GM19372 (cell line): ENCODE data around the gene SLC9A3.
"Not testable (repeated sequence)": the region's sequence is repeated elsewhere in the genome, so short reads cannot be mapped to it uniquely, and the experiment has no call there.

ENCODE experiments used
- ATAC-seq: cut with Tn5 transposase; IDR thresholded peaks from one replicate; pipeline ENCODE4 v1.9.1; 2021; ENCODE audit warnings: mild to moderate bottlenecking, low read depth, moderate library complexity; ENCODE audit not compliant: unreplicated experiment

Gene SLC9A3

GRCh38 chr5:524234-524972, at the start of gene SLC9A3:
Gene SLC9A3, minus strand, starts transcription at chr5:524449.
- ATAC-seq: no peak

GRCh38 chr5:573976-574375, 49.7 kb upstream of the SLC9A3 start:
- ATAC-seq: no peak

GRCh38 chr5:573206-573605, 49.0 kb upstream of the SLC9A3 start:
- no peak for ATAC-seq

- ATAC-seq: no peak
Observed at GRCh38 chr5:572398-573019, 48.3 kb upstream of the SLC9A3 start.

- no peak for ATAC-seq
Observed at GRCh38 chr5:571791-572190, 47.5 kb upstream of the SLC9A3 start.

- ATAC-seq: no peak
Observed at GRCh38 chr5:570886-571285, 46.6 kb upstream of the SLC9A3 start.

GRCh38 chr5:570446-570845, 46.2 kb upstream of the SLC9A3 start:
- no peak for ATAC-seq

GRCh38 chr5:569868-570361, 45.7 kb upstream of the SLC9A3 start:
- no peak for ATAC-seq

GRCh38 chr5:569358-569867, 45.2 kb upstream of the SLC9A3 start:
- no peak for ATAC-seq

- ATAC-seq: no peak
Observed at GRCh38 chr5:568809-569208, 44.6 kb upstream of the SLC9A3 start.

- ATAC-seq: no peak
Observed at GRCh38 chr5:568061-568781, 44.0 kb upstream of the SLC9A3 start.

- no peak for ATAC-seq
Observed at GRCh38 chr5:567664-568060, 43.4 kb upstream of the SLC9A3 start.

GRCh38 chr5:566636-567309, 42.5 kb upstream of the SLC9A3 start:
- no peak for ATAC-seq

GRCh38 chr5:565782-566440, 41.7 kb upstream of the SLC9A3 start:
- no peak for ATAC-seq

GRCh38 chr5:561408-561807, 37.2 kb upstream of the SLC9A3 start:
- ATAC-seq: no peak

GRCh38 chr5:560792-561166, 36.5 kb upstream of the SLC9A3 start:
- no peak for ATAC-seq

- ATAC-seq: no peak
Observed at GRCh38 chr5:558871-559503, 34.7 kb upstream of the SLC9A3 start.

GRCh38 chr5:558326-558725, 34.1 kb upstream of the SLC9A3 start:
- no peak for ATAC-seq

GRCh38 chr5:557917-558316, 33.7 kb upstream of the SLC9A3 start:
- not testable (repeated sequence) for ATAC-seq
